Erythroblast (primary cell): Measurements from ENCODE around the gene SMYD1.

Experiments
- GATA1 ChIP-seq: IDR thresholded peaks from 2 replicates; pipeline ENCODE4 v1.6.1; 2011; ENCODE audit warnings: low read depth, mild to moderate bottlenecking, control low read depth, low read length, moderate library complexity
- POLR2A ChIP-seq: IDR thresholded peaks from 2 replicates; pipeline ENCODE4 v1.6.1; 2011; ENCODE audit warnings: mild to moderate bottlenecking, low read length

DNA sequence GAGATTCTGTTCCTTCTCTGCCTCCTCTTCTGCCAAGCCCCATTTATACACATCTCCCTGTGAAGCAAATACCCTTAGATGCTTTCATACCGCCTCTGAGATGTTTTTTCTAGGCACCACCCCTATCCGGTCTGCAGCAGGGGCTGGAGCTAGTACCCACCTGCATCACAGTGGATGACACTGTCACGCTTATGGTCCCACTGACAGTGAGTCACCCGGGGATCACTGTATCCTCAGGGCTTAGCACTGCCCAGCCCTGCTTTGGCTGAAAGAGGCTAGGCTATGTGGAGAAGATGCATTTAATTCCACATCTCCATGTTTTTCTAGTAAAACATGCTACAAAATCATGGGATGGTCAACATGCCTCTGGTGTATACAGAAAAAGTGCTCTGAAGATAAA, 50.3 kb downstream of the SMYD1 start:
- TF ChIP-seq POLR2A (no peak), GATA1 (no peak)
